ENCODE results near the gene RYR3. TPM values are rescaled to one million over a fixed set of nuclear protein-coding genes. Genes with fewer than 3 reads are reported as not detected.

RYR3 gene
- total and polyA plus RNA-seq, 2 donors (not counting 1 experiment from before 2014, with no cell fraction given): 0.17 TPM; not detected in 1

- Histone ChIP-seq H4K20me1 (ENCODE audit: control insufficient read depth, extremely low read depth, insufficient read depth, low read length) (peaks cover 1% of the 10 kb centered on the region), H3K4me3 (replicated peaks in 1 of 4; ENCODE audit: control extremely low read depth in 1 of 4, insufficient read depth in 1 of 4, low read depth in 3 of 4, low read length in 4 of 4) (no peak overlapping the region), H3K27me3 (ENCODE audit: control insufficient read depth, insufficient read depth, low read length) (no peaks in the 10 kb centered on the region), H3K27ac (ENCODE audit: insufficient read depth, low read length) (no peak overlapping the region), H3K9ac (ENCODE audit: insufficient read depth, low read length) (no peak overlapping the region), H3K36me3 (ENCODE audit: control insufficient read depth, insufficient read depth, low read length) (no peaks in the 10 kb centered on the region), H3K9me3 (ENCODE audit: control insufficient read depth, insufficient read depth, low read depth, low read length) (no peaks in the 10 kb centered on the region), H3K4me2 (ENCODE audit: extremely low read depth, insufficient read depth, low read length) (no peak overlapping the region), H3K79me2 (ENCODE audit: control insufficient read depth, insufficient read depth, low read length) (no peaks in the 10 kb centered on the region), H2AFZ (ENCODE audit: low read length) (no peak overlapping the region), H3K4me1 (ENCODE audit: control insufficient read depth, extremely low read depth, insufficient read depth, low read length) (no peaks in the 10 kb centered on the region)
- DNase-seq (ENCODE audit: low read depth in 2 of 2): no peak
- TF ChIP-seq EZH2 (IDR thresholded peaks at IDR 0.05; ENCODE audit: low read length, missing control alignments) (no peak), CTCF (conservative IDR thresholded peaks at IDR 0.05 in 1 of 2, IDR thresholded peaks at IDR 0.05 in 1 of 2; ENCODE audit: low read depth in 1 of 2, low read length in 2 of 2) (no peak)
These were observed 59.9 kb downstream of the RYR3 start for GRCh38 chr15:33370623-33371020.

GRCh38 chr15:33371159-33371558 lies 60.4 kb downstream of the RYR3 start:
- Histone ChIP-seq H3K9ac (ENCODE audit: insufficient read depth, low read length) (no peak overlapping the region), H3K36me3 (ENCODE audit: control insufficient read depth, insufficient read depth, low read length) (no peaks in the 10 kb centered on the region), H3K79me2 (ENCODE audit: control insufficient read depth, insufficient read depth, low read length) (no peaks in the 10 kb centered on the region), H3K9me3 (ENCODE audit: control insufficient read depth, insufficient read depth, low read depth, low read length) (no peaks in the 10 kb centered on the region), H3K4me1 (ENCODE audit: control insufficient read depth, extremely low read depth, insufficient read depth, low read length) (no peaks in the 10 kb centered on the region), H3K27me3 (ENCODE audit: control insufficient read depth, insufficient read depth, low read length) (no peaks in the 10 kb centered on the region), H3K4me3 (replicated peaks in 1 of 4; ENCODE audit: control extremely low read depth in 1 of 4, insufficient read depth in 1 of 4, low read depth in 3 of 4, low read length in 4 of 4) (no peak overlapping the region), H4K20me1 (ENCODE audit: control insufficient read depth, extremely low read depth, insufficient read depth, low read length) (peaks cover 1% of the 10 kb centered on the region), H3K4me2 (ENCODE audit: extremely low read depth, insufficient read depth, low read length) (no peak overlapping the region), H2AFZ (ENCODE audit: low read length) (no peak overlapping the region), H3K27ac (ENCODE audit: insufficient read depth, low read length) (no peak overlapping the region)
- DNase-seq (ENCODE audit: low read depth in 2 of 2): no peak
- no peak for TF ChIP-seq CTCF (conservative IDR thresholded peaks at IDR 0.05 in 1 of 2, IDR thresholded peaks at IDR 0.05 in 1 of 2; ENCODE audit: low read depth in 1 of 2, low read length in 2 of 2)
- no peak for TF ChIP-seq EZH2 (IDR thresholded peaks at IDR 0.05; ENCODE audit: low read length, missing control alignments)

GRCh38 chr15:33374226-33374914 lies 63.6 kb downstream of the RYR3 start:
- no peaks in the 10 kb centered on the region for H3K9me3 ChIP-seq (ENCODE audit: control insufficient read depth, insufficient read depth, low read depth, low read length)
- TF ChIP-seq EZH2 (IDR thresholded peaks at IDR 0.05; ENCODE audit: low read length, missing control alignments): no peak
- no peak overlapping the region for H3K27ac ChIP-seq (ENCODE audit: insufficient read depth, low read length)
- no peaks in the 10 kb centered on the region for H3K27me3 ChIP-seq (ENCODE audit: control insufficient read depth, insufficient read depth, low read length)
- peaks cover 1% of the 10 kb centered on the region for H4K20me1 ChIP-seq (ENCODE audit: control insufficient read depth, extremely low read depth, insufficient read depth, low read length)
- H3K4me1 ChIP-seq (ENCODE audit: control insufficient read depth, extremely low read depth, insufficient read depth, low read length): no peaks in the 10 kb centered on the region
- DNase-seq (ENCODE audit: low read depth in 2 of 2): peak in 1 of 2 donors; percentile 2
- H2AFZ ChIP-seq (ENCODE audit: low read length): no peak overlapping the region
- no peaks in the 10 kb centered on the region for H3K36me3 ChIP-seq (ENCODE audit: control insufficient read depth, insufficient read depth, low read length)
- no peak overlapping the region for H3K9ac ChIP-seq (ENCODE audit: insufficient read depth, low read length)
- H3K4me2 ChIP-seq (ENCODE audit: extremely low read depth, insufficient read depth, low read length): no peak overlapping the region
- H3K4me3 ChIP-seq (replicated peaks in 1 of 4; ENCODE audit: control extremely low read depth in 1 of 4, insufficient read depth in 1 of 4, low read depth in 3 of 4, low read length in 4 of 4): no peak overlapping the region
- no peaks in the 10 kb centered on the region for H3K79me2 ChIP-seq (ENCODE audit: control insufficient read depth, insufficient read depth, low read length)
